ENCODE measurements around the gene COMTD1.

DNA sequence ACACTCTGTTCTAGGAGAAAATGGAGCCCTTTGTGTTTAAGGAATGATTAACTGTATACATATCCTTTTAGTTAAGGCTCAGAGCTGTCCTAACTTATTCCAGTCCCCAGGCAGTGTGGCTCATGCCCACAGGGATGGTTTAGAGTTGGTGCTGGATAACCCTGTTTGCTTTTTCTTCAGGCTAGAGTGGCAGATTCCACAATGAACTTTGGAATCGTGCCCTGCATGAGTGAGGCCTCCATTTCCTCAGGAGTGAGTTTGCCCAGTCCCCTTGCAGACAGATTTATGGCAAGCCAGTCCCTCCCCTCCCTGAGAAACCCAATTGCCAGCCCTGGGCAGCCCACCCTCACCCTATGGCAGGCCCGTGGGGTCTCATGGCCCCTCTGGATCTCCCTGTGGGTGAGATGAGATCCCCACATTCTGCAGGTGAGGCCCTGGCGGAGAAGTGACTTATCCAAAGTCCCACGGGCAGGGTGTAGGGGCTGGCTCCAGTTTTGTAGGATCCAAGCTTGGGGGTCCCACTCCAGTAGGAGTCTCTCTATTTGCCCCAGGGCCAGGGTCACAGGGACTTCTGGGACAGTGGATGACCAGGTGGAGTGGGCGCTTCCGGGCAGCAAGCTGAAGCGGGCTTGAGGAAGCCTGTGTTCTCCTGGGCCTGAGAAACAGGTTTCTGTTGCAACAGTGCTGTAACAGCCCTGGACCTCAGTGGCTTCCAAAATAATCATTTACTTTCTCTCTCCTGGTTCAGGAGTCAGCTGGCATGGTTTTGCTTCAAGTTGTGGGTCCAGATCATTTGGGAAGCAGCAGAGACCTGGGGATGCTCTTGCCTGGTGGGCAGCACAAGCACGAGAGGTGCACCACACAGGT, 9.0 kb upstream of the COMTD1 start:
- TF ChIP-seq, protein P1, sequence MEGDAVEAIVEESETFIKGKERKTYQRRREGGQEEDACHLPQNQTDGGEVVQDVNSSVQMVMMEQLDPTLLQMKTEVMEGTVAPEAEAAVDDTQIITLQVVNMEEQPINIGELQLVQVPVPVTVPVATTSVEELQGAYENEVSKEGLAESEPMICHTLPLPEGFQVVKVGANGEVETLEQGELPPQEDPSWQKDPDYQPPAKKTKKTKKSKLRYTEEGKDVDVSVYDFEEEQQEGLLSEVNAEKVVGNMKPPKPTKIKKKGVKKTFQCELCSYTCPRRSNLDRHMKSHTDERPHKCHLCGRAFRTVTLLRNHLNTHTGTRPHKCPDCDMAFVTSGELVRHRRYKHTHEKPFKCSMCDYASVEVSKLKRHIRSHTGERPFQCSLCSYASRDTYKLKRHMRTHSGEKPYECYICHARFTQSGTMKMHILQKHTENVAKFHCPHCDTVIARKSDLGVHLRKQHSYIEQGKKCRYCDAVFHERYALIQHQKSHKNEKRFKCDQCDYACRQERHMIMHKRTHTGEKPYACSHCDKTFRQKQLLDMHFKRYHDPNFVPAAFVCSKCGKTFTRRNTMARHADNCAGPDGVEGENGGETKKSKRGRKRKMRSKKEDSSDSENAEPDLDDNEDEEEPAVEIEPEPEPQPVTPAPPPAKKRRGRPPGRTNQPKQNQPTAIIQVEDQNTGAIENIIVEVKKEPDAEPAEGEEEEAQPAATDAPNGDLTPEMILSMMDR (conservative IDR thresholded peaks at IDR 0.05; ENCODE audit: low read length) = no peak
- no peak for TF ChIP-seq EZH2phosphoT487 (IDR thresholded peaks at IDR 0.05; ENCODE audit: borderline replicate concordance, low read depth, low read length)
